SK-N-SH (cell line): ENCODE results near the gene ZBTB7B. TPM values are rescaled to one million over a fixed set of nuclear protein-coding genes. Genes with fewer than 3 reads are reported as not detected.

Experiments used
- CTCF ChIA-PET: fragments of 300-600, 350-600 bp; formaldehyde crosslinking; extraction: SDS; loops from one replicate; lab custom pipeline; 2021; lab: Yijun Ruan, JAX
- POLR2A ChIA-PET: fragments of 350-600 bp; sonication (Branson Sonifier 250); formaldehyde crosslinking; extraction: SDS; loops from one replicate; lab custom pipeline; 2020; ENCODE audit warnings: antibody characterized with exemption, inconsistent platforms; lab: Yijun Ruan, JAX
- DNase-seq: peaks from one replicate; pipeline ENCODE4 v3.0.0; 2012
- H2AFZ ChIP-seq: fragments of 200-600 bp; sonication (generic); 2 replicates; pipeline ENCODE4 v1.8.1; 2016; ENCODE audit warnings: antibody characterized with exemption, mild to moderate bottlenecking, low read depth
- H3F3A ChIP-seq: fragments of 200-600 bp; sonication (generic); replicated peaks from 2 replicates; pipeline ENCODE3; 2016; ENCODE audit warnings: antibody characterized with exemption, mild to moderate bottlenecking; ENCODE audit not compliant: insufficient read depth
- H3K27ac ChIP-seq, 2 experiments: fragments of 200-500 bp in 1 of 2; fragments of 200-600 bp in 1 of 2; sonication (Bioruptor generic) in 1 of 2; sonication (generic), shearing (Covaris generic) in 1 of 2; 2 replicates each; pipeline versions ENCODE4 v1.5.1 to v1.6.1; 2014 to 2016; ENCODE audit warnings: low read depth in 2 of 2, inconsistent platforms in 1 of 2, low read length in 1 of 2, mild to moderate bottlenecking in 1 of 2, mixed read lengths in 1 of 2
- H3K27me3 ChIP-seq: fragments of 200-600 bp; sonication (generic), shearing (Covaris generic); 2 replicates; pipeline ENCODE4 v1.6.1; 2016; ENCODE audit warnings: mixed run types; ENCODE audit not compliant: insufficient read depth
- H3K36me3 ChIP-seq, 2 experiments: fragments of 200-500 bp in 1 of 2; fragments of 200-600 bp in 1 of 2; sonication (Bioruptor generic) in 1 of 2; sonication (generic) in 1 of 2; replicated peaks in 1 of 2; 2 replicates each; pipeline versions ENCODE3 to v1.5.1; 2014 to 2016; ENCODE audit warnings: low read length in 1 of 2, mild to moderate bottlenecking in 1 of 2; ENCODE audit not compliant: insufficient read depth in 2 of 2, control insufficient read depth in 1 of 2
- H3K4me1 ChIP-seq, 2 experiments: fragments of 200-500 bp in 1 of 2; fragments of 200-600 bp in 1 of 2; sonication (Bioruptor generic) in 1 of 2; sonication (generic), shearing (Covaris generic) in 1 of 2; 2 replicates each; pipeline versions ENCODE4 v1.5.1 to v1.6.1; 2014 to 2016; ENCODE audit warnings: low read depth in 1 of 2, low read length in 1 of 2, mixed run types in 1 of 2; ENCODE audit not compliant: insufficient read depth in 2 of 2, control insufficient read depth in 1 of 2
- H3K4me2 ChIP-seq: fragments of 200-600 bp; sonication (generic), shearing (Covaris generic); 2 replicates; pipeline ENCODE4 v1.6.1; 2017; ENCODE audit warnings: mixed run types
- H3K4me3 ChIP-seq, 2 experiments: fragments of 200-500 bp in 1 of 2; fragments of 200-600 bp in 1 of 2; sonication (Bioruptor generic) in 1 of 2; sonication (generic), shearing (Covaris generic) in 1 of 2; 2 replicates each; pipeline versions ENCODE4 v1.5.1 to v1.8.1; 2014 to 2016; ENCODE audit warnings: low read depth in 2 of 2, inconsistent platforms in 1 of 2, low read length in 1 of 2, mild to moderate bottlenecking in 1 of 2, mixed read lengths in 1 of 2, moderate library complexity in 1 of 2
- H3K79me2 ChIP-seq: fragments of 200-600 bp; sonication (generic); 2 replicates; pipeline ENCODE4 v1.8.1; 2017; ENCODE audit warnings: mild to moderate bottlenecking; ENCODE audit not compliant: insufficient read depth
- H3K9ac ChIP-seq: fragments of 200-600 bp; sonication (generic); 2 replicates; pipeline ENCODE4 v1.6.1; 2017; ENCODE audit warnings: mixed run types
- H3K9me2 ChIP-seq: fragments of 200-600 bp; sonication (generic); 2 replicates; pipeline ENCODE4 v1.6.1; 2017; ENCODE audit warnings: mixed run types
- H3K9me3 ChIP-seq: fragments of 200-600 bp; sonication (generic); 2 replicates; pipeline ENCODE4 v1.6.1; 2017; ENCODE audit warnings: mixed run types, mild to moderate bottlenecking, moderate library complexity
- H4K20me1 ChIP-seq: fragments of 200-600 bp; sonication (generic); 2 replicates; pipeline ENCODE4 v1.6.1; 2017; ENCODE audit warnings: mild to moderate bottlenecking, mixed run types; ENCODE audit not compliant: insufficient read depth
- CTCF ChIP-seq: fragments of 200-600 bp; sonication (generic); IDR thresholded peaks from 2 replicates; pipeline ENCODE4 v1.6.1; 2017; ENCODE audit warnings: antibody characterized with exemption, mild to moderate bottlenecking, moderate library complexity
- ELF1 ChIP-seq: IDR thresholded peaks from 2 replicates; pipeline ENCODE4 v1.4.0; 2012
- EZH2phosphoT487 ChIP-seq: fragments of 200-600 bp; sonication (generic); IDR thresholded peaks from 2 replicates; pipeline ENCODE4 v1.6.1; 2017; ENCODE audit warnings: low read depth, mixed run types, mild to moderate bottlenecking, antibody characterized with exemption, moderate library complexity, borderline replicate concordance
- FOXJ3 ChIP-seq: sonication (generic); formaldehyde crosslinking; IDR thresholded peaks from 2 replicates; pipeline ENCODE4 v1.5.1; 2020; ENCODE audit warnings: mild to moderate bottlenecking, missing genetic modification reagents
- FOXM1 ChIP-seq: IDR thresholded peaks from 2 replicates; pipeline ENCODE4 v1.4.0; 2012; ENCODE audit warnings: low read depth, mild to moderate bottlenecking
- GATA2 ChIP-seq: sonication (generic); formaldehyde crosslinking; IDR thresholded peaks from 2 replicates; pipeline ENCODE4 v1.5.0; 2020; ENCODE audit warnings: mild to moderate bottlenecking, missing genetic modification reagents
- JUND ChIP-seq: IDR thresholded peaks from 2 replicates; pipeline ENCODE4 v1.4.0; 2012
- MXI1 ChIP-seq: IDR thresholded peaks from 2 replicates; pipeline ENCODE4 v1.6.1; 2012; ENCODE audit warnings: mild to moderate bottlenecking, low read depth, low read length, improper control_type of control experiment
- PBX3 ChIP-seq: IDR thresholded peaks from 2 replicates; pipeline ENCODE4; 2012
- POLR2AphosphoS5 ChIP-seq: IDR thresholded peaks from 2 replicates; pipeline ENCODE4 v1.6.1; 2012; ENCODE audit warnings: low read depth, low read length
- RAD21 ChIP-seq: IDR thresholded peaks from 2 replicates; pipeline ENCODE4 v1.6.1; 2012; ENCODE audit warnings: mild to moderate bottlenecking, low read length
- RCOR1 ChIP-seq: fragments of 150-350 bp; IDR thresholded peaks from 2 replicates; pipeline ENCODE4 v1.6.1; 2017; ENCODE audit warnings: antibody characterized with exemption, low read length
- RXRA ChIP-seq: IDR thresholded peaks from 2 replicates; pipeline ENCODE4 v1.4.0; 2012; ENCODE audit warnings: low read depth, mild to moderate bottlenecking, borderline replicate concordance
- SMC3 ChIP-seq: IDR thresholded peaks from 2 replicates; pipeline ENCODE4 v1.6.1; 2012; ENCODE audit warnings: low read depth, low read length, improper control_type of control experiment
- TCF12 ChIP-seq: IDR thresholded peaks from 2 replicates; pipeline ENCODE4 v1.4.0; 2012
- TEAD4 ChIP-seq: IDR thresholded peaks from 2 replicates; pipeline ENCODE4 v1.4.0; 2012; ENCODE audit warnings: mild to moderate bottlenecking, borderline replicate concordance; ENCODE audit not compliant: insufficient read depth
- USF1 ChIP-seq: IDR thresholded peaks from 2 replicates; pipeline ENCODE4 v1.4.0; 2012; ENCODE audit warnings: low read depth, borderline replicate concordance
- USF2 ChIP-seq: fragments of 150-350 bp; IDR thresholded peaks from 2 replicates; pipeline ENCODE4 v1.6.1; 2017; ENCODE audit warnings: antibody characterized with exemption, low read length, low read depth, borderline replicate concordance
- ZBTB33 ChIP-seq: IDR thresholded peaks from 2 replicates; pipeline ENCODE4 v1.4.0; 2012; ENCODE audit warnings: low read depth, borderline replicate concordance
- WGBS: methylation state at CpG from one replicate; pipeline ENCODE4 v1.1.6; 2017; ENCODE audit warnings: low lambda C conversion rate; 5-methylcytosine and 5-hydroxymethylcytosine counted together
- polyA plus RNA-seq, 3 experiments: library from polyadenylated mRNA; depleted of rRNA; stranded (reverse); fragments of >200 nt; gene quantifications; 2 replicates each; pipeline ENCODE4 v1.2.3, GENCODE V29; 2012

ZBTB7B gene
- polyA plus RNA-seq, 1 of the 3 experiments (the other 2 are of a cell fraction): 15.7 TPM

GRCh38 chr1:155026588-155026987 is 24.0 kb downstream of the ZBTB7B start:
- Histone ChIP-seq H3K36me3 (no peaks in the 10 kb centered on the region), H3K9me2 (no peaks in the 10 kb centered on the region), H3K4me3 (no peak overlapping the region), H3K9ac (no peak overlapping the region), H4K20me1 (no peaks in the 10 kb centered on the region), H3K27me3 (no peaks in the 10 kb centered on the region), H3K4me1 (peaks cover 0 to 4% of the 10 kb centered on the region in 2 experiments; a peak in 1 of 4 replicates), H3K4me2 (no peak overlapping the region), H3F3A (no peaks in the 10 kb centered on the region), H2AFZ (no peak overlapping the region), H3K79me2 (no peaks in the 10 kb centered on the region), H3K27ac (no peak overlapping the region), H3K9me3 (no peaks in the 10 kb centered on the region)
- DNase-seq: no peak
- WGBS: 86% methylated on average over 1 of the region's 6 CpGs
- no peak for TF ChIP-seq POLR2AphosphoS5
- TF ChIP-seq TCF12: no peak
- no peak for TF ChIP-seq MXI1
- TF ChIP-seq JUND: no peak
- TF ChIP-seq USF1: no peak
- TF ChIP-seq GATA2: no peak
- no peak for TF ChIP-seq FOXJ3 (CRISPR knock-in tag)
- no peak for TF ChIP-seq CTCF
- TF ChIP-seq RCOR1: no peak
- TF ChIP-seq EZH2phosphoT487: no peak
- TF ChIP-seq ELF1: no peak
- no peak for TF ChIP-seq ZBTB33
- TF ChIP-seq PBX3: no peak
- TF ChIP-seq FOXM1: no peak
- no peak for TF ChIP-seq USF2
- TF ChIP-seq SMC3: no peak
- TF ChIP-seq RXRA: no peak
- TF ChIP-seq TEAD4: no peak
- TF ChIP-seq RAD21: no peak
- ChIA-PET CTCF (interaction anchor here (1.0 to 2.1 kb wide), 3 partner anchors 9 to 19 kb away, joined by 3 to 12 read pairs (median 9); no protein-coding TSS in a partner anchor), POLR2A (no interaction called here)
